Transverse colon (tissue), 4 donors: ENCODE data around the gene SGSM1. TPM values are rescaled to one million over a fixed set of nuclear protein-coding genes. Genes with fewer than 3 reads are reported as not detected.
A peak's percentile ranks its signal among the peaks of the same experiment; 100 is the strongest.
"Not testable (repeated sequence)": the region's sequence is repeated elsewhere in the genome, so short reads cannot be mapped to it uniquely, and the experiment has no call there.

ENCODE experiments used
- DNase-seq: peaks from one replicate; pipeline ENCODE4 v3.0.0-alpha.2; 2019
- H3K27ac ChIP-seq, 4 donors: fragments of 200-600 bp; sonication (generic); 2 replicates each; pipeline ENCODE4 v1.5.1; 2016 to 2018; ENCODE audit warnings: inconsistent platforms in 4 of 4
- H3K27me3 ChIP-seq: fragments of 200-600 bp; sonication (generic); 2 replicates; pipeline ENCODE4 v1.5.1; 2017; ENCODE audit warnings: inconsistent platforms
- H3K36me3 ChIP-seq, 4 donors: fragments of 200-600 bp; sonication (generic); 2 replicates each; pipeline ENCODE4 v1.5.1; 2017 to 2019; ENCODE audit warnings: inconsistent platforms in 4 of 4
- H3K4me1 ChIP-seq, 4 donors: fragments of 200-600 bp; sonication (generic); 2 replicates each; pipeline ENCODE4 v1.5.1; 2017 to 2020; ENCODE audit warnings: inconsistent platforms in 4 of 4
- H3K4me3 ChIP-seq, 4 donors: fragments of 200-600 bp; sonication (generic); 1 replicate in 1 of 4; 2 replicates in 3 of 4; pipeline versions ENCODE4 v1.5.1 to v1.6.1; 2017 to 2019; ENCODE audit warnings: inconsistent platforms in 4 of 4
- H3K9me3 ChIP-seq, 2 donors: fragments of 200-600 bp; sonication (generic); 2 replicates each; pipeline ENCODE4 v1.5.1; 2017 to 2019; ENCODE audit warnings: inconsistent platforms in 2 of 2
- EP300 ChIP-seq: sonication (generic); formaldehyde crosslinking; IDR thresholded peaks from one replicate; pipeline ENCODE4 v1.6.1; 2017; ENCODE audit warnings: antibody characterized with exemption, low read depth
- POLR2A ChIP-seq: fragments of 450-650 bp; IDR thresholded peaks from one replicate; pipeline ENCODE4 v1.6.1; 2016; ENCODE audit warnings: antibody characterized with exemption, mild to moderate bottlenecking, moderate library complexity
- POLR2AphosphoS5 ChIP-seq, 3 donors: sonication (generic); formaldehyde crosslinking; IDR thresholded peaks; one replicate each; pipeline ENCODE4 v1.6.1; 2016; ENCODE audit warnings: antibody characterized with exemption in 3 of 3
- WGBS, 2 donors: methylation state at CpG; one replicate each; pipeline ENCODE4 v1.1.5; 2018; ENCODE audit warnings: low coverage in 1 of 2; 5-methylcytosine and 5-hydroxymethylcytosine counted together
- in situ Hi-C, 4 donors: fragments of 200-750 bp; cut with MboI; loops; one replicate each; pipeline versions ENCODE4 v1.15.0 to v1.15.1; 2017; ENCODE audit warnings: low sequenced_read_pairs in 3 of 4, low pct_ligation_motif_present in 1 of 4, low pct_unique_long_range_greater_than_20kb in 1 of 4
- intact Hi-C: fragments of 100-400 bp; cut with DNase I; formaldehyde crosslinking; loops from one replicate; pipeline ENCODE4 v1.15.1; 2023; ENCODE audit warnings: low total_unique reads
- total RNA-seq, 4 donors: library from RNA; depleted of rRNA; stranded (reverse); fragments of >200 nt; gene quantifications; one replicate each; pipeline ENCODE4 v1.1.0, GENCODE V29; 2016
- TF ChIP-seq, protein P1 (sequence below), 5 experiments: fragments of 200-600 bp in 3 of 5; fragments of 450-650 bp in 2 of 5; sonication (generic) in 3 of 5; IDR thresholded peaks; 1 replicate in 2 of 5; 2 replicates in 3 of 5; pipeline ENCODE4 v1.5.1; 2016 to 2017; ENCODE audit warnings: antibody characterized with exemption in 5 of 5, inconsistent platforms in 3 of 5, mild to moderate bottlenecking in 2 of 5, moderate library complexity in 1 of 5

SGSM1 gene
- total RNA-seq, 4 donors from 2014 or later: 2.5 to 6.2 (median 3.7) TPM

DNA sequence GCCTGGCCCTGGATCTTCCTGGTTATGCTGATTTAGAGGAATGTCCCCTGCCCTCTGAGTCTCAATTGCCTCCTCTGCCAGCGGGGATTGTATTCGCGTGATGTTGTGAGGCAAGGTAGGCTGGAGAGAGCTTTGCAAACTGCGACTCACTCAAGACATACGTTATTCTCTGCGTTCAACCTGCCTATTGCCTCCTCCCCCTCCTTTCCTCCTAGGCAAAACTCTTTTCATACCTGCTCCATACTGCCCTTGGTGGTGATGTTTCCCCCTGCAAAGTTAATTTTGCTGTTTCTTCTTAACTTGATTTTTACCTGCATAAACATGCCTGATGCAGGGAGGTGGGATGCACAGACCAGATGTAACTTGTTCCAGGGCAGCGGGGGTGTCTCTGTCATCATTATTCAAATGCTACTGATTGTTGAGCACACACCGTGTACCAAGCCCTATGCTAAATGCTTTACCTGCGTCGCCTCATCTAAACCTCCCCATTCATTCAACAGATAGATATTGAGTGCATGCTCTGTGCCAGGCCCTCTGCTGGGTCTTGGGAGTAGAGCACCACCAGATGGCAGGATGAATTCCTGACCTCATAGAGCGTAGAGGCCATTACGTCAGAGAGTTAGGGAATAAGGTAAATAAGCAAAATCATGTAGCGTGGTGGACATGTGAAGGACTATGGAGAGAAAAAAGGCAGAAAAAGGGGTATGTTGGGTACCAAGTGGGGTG lies 29.0 kb downstream of the SGSM1 start:
- H3K27ac ChIP-seq: no peak overlapping the region
- no peak for TF ChIP-seq EP300
- TF ChIP-seq, protein P1, sequence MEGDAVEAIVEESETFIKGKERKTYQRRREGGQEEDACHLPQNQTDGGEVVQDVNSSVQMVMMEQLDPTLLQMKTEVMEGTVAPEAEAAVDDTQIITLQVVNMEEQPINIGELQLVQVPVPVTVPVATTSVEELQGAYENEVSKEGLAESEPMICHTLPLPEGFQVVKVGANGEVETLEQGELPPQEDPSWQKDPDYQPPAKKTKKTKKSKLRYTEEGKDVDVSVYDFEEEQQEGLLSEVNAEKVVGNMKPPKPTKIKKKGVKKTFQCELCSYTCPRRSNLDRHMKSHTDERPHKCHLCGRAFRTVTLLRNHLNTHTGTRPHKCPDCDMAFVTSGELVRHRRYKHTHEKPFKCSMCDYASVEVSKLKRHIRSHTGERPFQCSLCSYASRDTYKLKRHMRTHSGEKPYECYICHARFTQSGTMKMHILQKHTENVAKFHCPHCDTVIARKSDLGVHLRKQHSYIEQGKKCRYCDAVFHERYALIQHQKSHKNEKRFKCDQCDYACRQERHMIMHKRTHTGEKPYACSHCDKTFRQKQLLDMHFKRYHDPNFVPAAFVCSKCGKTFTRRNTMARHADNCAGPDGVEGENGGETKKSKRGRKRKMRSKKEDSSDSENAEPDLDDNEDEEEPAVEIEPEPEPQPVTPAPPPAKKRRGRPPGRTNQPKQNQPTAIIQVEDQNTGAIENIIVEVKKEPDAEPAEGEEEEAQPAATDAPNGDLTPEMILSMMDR (IDR thresholded peaks at IDR 0.05): peak in 4 of 5 experiments; percentile 12 to 53 (median 36)
- WGBS, 2 donors: 38 to 69% methylated on average over 5 to 13 of the region's 13 CpGs
- in situ Hi-C loops: no loop called here
- no peak for DNase-seq
- no peaks in the 10 kb centered on the region for H3K36me3 ChIP-seq
- no peak overlapping the region for H3K4me3 ChIP-seq
- intact Hi-C loops: no loop called here
- H3K27me3 ChIP-seq: no peaks in the 10 kb centered on the region
- H3K4me1 ChIP-seq: no peaks in the 10 kb centered on the region
- no peaks in the 10 kb centered on the region for H3K9me3 ChIP-seq

DNA sequence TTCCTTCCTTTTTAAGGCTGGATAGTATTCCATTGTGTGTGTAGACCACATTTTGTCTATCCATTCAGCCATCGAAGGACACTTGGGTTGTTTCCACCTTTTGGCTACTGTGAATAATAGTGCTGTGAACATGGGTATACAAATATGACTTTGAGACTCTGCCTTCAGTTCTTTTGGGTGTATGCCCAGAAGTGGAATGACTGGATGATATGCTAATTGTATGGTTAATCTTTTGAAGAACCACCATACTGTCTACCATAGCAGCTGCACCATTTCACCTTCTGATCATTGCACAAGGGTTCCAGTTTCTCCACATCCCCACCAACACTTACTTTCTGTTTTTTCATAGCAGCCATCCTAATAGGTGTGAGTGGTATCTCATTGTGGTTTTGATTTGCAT lies 30.3 kb downstream of the SGSM1 start:
- H3K36me3 ChIP-seq: no peaks in the 10 kb centered on the region
- H3K27ac ChIP-seq: no peak overlapping the region
- H3K4me1 ChIP-seq: peaks cover 0 to 2% (median 1%) of the 10 kb centered on the region in 4 donors
- no peak for DNase-seq
- TF ChIP-seq POLR2AphosphoS5 (IDR thresholded peaks at IDR 0.05) (no peak), EP300 (no peak), POLR2A (no peak)
- TF ChIP-seq, protein P1 (IDR thresholded peaks at IDR 0.05): no peak
- no peak overlapping the region for H3K4me3 ChIP-seq
- in situ Hi-C loops (no loop called here), intact Hi-C loops (no loop called here)
- H3K9me3 ChIP-seq: no peaks in the 10 kb centered on the region
- no peaks in the 10 kb centered on the region for H3K27me3 ChIP-seq
- WGBS, 2 donors: 33 to 41% methylated on average over 1 of the region's 1 CpG

DNA sequence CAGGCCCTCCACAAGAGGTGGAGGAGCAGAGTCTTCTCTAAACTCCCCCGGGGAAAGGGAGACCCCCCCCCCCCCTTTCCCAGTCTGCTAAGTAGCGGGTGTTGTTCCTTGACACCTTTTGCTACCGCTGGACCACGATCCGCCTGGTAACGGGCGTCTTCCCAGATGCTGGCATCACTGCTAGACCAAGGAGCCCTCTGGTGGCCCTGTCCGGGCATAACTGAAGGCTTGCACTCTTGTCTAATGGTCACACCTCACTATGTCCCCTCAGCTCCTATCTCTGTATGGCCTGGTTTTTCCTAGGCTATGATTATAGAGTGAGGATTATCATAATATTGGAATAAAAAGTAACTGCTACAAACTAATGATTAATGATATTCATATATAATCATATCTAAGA lies 31.5 kb downstream of the SGSM1 start:
- H3K27ac ChIP-seq, H3K9me3 ChIP-seq, in situ Hi-C loops, H3K4me3 ChIP-seq, H3K27me3 ChIP-seq, intact Hi-C loops, H3K36me3 ChIP-seq, H3K4me1 ChIP-seq: not testable (repeated sequence)
- TF ChIP-seq, protein P1 (IDR thresholded peaks at IDR 0.05): peak in 3 of 5 experiments; percentile 35 to 41 (median 35)
- 60% methylated on average over 6 of the region's 8 CpGs; no CpG with 5 or more reads in 1 of the 2 donors for WGBS, 2 donors
- DNase-seq: peak; percentile 57

DNA sequence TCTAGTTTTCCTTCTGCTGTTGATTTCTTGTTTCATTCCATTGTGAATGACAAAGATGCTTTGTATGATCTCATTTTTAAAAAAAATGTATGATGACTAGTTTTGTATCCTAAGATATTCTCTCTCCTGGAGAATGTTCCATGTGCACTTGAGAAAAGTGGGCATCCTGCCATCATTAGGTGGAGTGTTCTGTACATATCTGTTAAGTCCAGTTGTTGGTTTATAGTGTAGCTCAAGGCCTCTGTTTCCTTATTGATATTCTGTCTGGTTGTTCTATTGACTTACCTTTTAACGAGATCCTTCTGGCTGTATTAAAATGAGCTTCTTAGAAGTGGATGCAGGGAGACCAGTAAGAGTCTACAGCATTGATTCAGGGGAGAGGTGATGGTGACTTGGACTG lies 35.2 kb downstream of the SGSM1 start:
- Histone ChIP-seq H3K27ac (no peak overlapping the region), H3K27me3 (no peaks in the 10 kb centered on the region), H3K4me1 (peaks cover 0 to 7% (median 1%) of the 10 kb centered on the region in 4 donors), H3K4me3 (no peak overlapping the region), H3K9me3 (no peaks in the 10 kb centered on the region), H3K36me3 (no peaks in the 10 kb centered on the region)
- no peak for TF ChIP-seq POLR2AphosphoS5 (IDR thresholded peaks at IDR 0.05)
- intact Hi-C loops (no loop called here), in situ Hi-C loops (loop anchor here in 1 of 4 donors (5.0 kb wide), 1 partner anchor 69 kb away; the partner anchor contains the start of gene PIWIL3)
- 32 to 60% methylated on average over 1 of the region's 1 CpG for WGBS, 2 donors
- peak; percentile 26 for DNase-seq

DNA sequence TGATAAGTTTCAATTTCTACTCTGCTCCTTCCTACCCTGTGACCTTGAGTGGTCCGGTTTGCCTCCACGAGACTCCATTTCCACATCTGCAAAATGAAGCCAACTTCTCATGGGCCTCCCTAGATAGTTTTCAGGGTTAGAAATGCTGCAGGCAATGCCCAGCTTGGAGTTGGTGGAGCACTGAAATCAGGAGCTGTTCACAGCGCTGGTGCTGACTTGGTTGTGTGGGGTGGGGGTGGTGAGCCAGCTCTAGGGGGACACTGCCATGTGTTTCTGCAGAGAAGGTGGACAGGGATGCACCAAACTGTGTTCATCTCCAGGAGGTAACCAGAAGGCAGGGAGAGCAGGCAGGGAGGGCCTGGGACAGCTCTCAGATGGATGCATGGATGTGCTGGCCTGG lies 37.0 kb downstream of the SGSM1 start:
- TF ChIP-seq EP300 (no peak), POLR2A (no peak), POLR2AphosphoS5 (IDR thresholded peaks at IDR 0.05) (no peak)
- TF ChIP-seq, protein P1 (IDR thresholded peaks at IDR 0.05): no peak
- 65 to 83% methylated on average over 2 to 3 of the region's 3 CpGs for WGBS, 2 donors
- in situ Hi-C loops: loop anchor here in 1 of 4 donors (5.0 kb wide), 1 partner anchor 71 kb away; the partner anchor contains the start of gene PIWIL3

More for the DNA sequence above, 37.0 kb downstream of the SGSM1 start:
- no peak for DNase-seq
- H3K9me3 ChIP-seq: no peaks in the 10 kb centered on the region
- no peaks in the 10 kb centered on the region for H3K27me3 ChIP-seq
- peaks cover 0 to 7% (median 1%) of the 10 kb centered on the region in 4 donors for H3K4me1 ChIP-seq
- H3K27ac ChIP-seq: no peak overlapping the region
- H3K36me3 ChIP-seq: no peaks in the 10 kb centered on the region
- intact Hi-C loops: no loop called here
- H3K4me3 ChIP-seq: no peak overlapping the region
